Skeletal muscle tissue (tissue), 4 donors: ENCODE measurements around the gene TMIGD1. TPM values are rescaled to one million over a fixed set of nuclear protein-coding genes. Genes with fewer than 3 reads are reported as not detected.

Experiments used
- H3K27ac ChIP-seq: one replicate; pipeline ENCODE4 v1.7.0; 2013; ENCODE audit warnings: mild to moderate bottlenecking, low read depth, low read length, inconsistent platforms
- H3K27me3 ChIP-seq, 3 donors: one replicate each; pipeline ENCODE4 v1.7.0; 2013; ENCODE audit warnings: low read length in 3 of 3; ENCODE audit not compliant: control insufficient read depth in 3 of 3, insufficient read depth in 3 of 3
- H3K36me3 ChIP-seq, 3 donors: one replicate each; pipeline ENCODE4 v1.7.0; 2013; ENCODE audit warnings: low read length in 3 of 3; ENCODE audit not compliant: control insufficient read depth in 3 of 3, insufficient read depth in 3 of 3
- H3K4me1 ChIP-seq, 3 donors: one replicate each; pipeline ENCODE4 v1.7.0; 2013; ENCODE audit warnings: low read length in 3 of 3, mild to moderate bottlenecking in 3 of 3; ENCODE audit not compliant: control insufficient read depth in 3 of 3, insufficient read depth in 3 of 3
- H3K4me3 ChIP-seq, 3 donors: one replicate each; pipeline ENCODE4 v1.7.0; 2013; ENCODE audit warnings: low read length in 3 of 3
- H3K9ac ChIP-seq, 3 donors: one replicate each; pipeline ENCODE4 v1.7.0; 2013; ENCODE audit warnings: low read length in 3 of 3, mild to moderate bottlenecking in 3 of 3, moderate library complexity in 2 of 3, low read depth in 1 of 3
- H3K9me3 ChIP-seq, 3 donors: one replicate each; pipeline ENCODE4 v1.7.0; 2013; ENCODE audit warnings: low read length in 3 of 3; ENCODE audit not compliant: control insufficient read depth in 3 of 3
- total RNA-seq: library from RNA; depleted of rRNA; stranded (reverse); fragments of >200 nt; gene quantifications from one replicate; pipeline ENCODE4 v1.2.3, GENCODE V29; 2014
- donor health status: Osteomylitis.

TMIGD1 gene
- total RNA-seq = not detected

DNA sequence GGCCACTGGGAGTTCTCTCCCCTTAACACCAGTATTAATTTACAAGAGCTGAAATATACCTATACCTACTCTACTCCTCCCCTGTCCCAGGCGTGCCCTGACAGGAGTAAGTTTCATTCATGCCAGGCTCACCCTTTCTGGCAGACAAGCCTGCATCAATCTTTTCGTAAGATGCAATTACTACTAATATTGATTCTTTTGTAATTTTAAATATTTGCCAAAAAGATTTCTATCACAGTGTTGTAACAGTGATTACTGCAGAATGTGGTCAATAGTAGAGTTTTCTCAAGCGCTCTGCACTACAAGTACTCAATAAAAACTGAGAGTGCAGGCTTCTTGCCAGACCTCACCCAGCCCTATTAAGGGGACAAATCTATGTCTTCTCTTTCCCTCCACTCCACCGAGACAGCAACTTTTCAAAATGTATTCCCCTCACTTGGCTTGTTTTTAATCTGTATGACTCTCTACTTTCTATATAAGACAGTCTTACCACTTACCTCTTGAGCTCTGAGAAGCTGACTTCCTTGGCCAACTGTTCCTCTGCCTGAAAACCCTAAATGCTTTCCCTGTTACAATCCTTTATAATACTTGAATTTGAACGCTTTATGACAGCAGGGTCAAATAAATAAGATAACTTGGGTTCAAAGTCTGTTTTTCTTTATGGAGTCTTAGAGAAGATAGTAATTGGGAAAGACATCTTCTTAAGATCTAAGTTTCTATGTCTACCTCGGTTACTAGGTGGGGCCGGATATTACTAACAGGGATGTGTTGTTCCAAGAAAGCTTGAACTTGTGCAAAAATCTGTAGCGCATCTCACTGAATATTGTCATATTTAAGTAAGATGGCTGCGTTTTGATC lies at the start of gene TMIGD1:
Gene TMIGD1, minus strand, starts transcription at position 555 of the 858 bp plus-strand sequence. CDS start 1,924 bp downstream, outside the sequence.
- H3K4me1 ChIP-seq = no peaks in the 10 kb centered on the region
- no peak within 1 kb of the TSS for H3K4me3 ChIP-seq
- no peak within 1 kb of the TSS for H3K9ac ChIP-seq
- peaks cover 0 to 6% (median 5%) of the 10 kb centered on the region in 3 donors for H3K27me3 ChIP-seq
- no peaks in the 10 kb centered on the region for H3K36me3 ChIP-seq
- no peak within 1 kb of the TSS for H3K27ac ChIP-seq
- H3K9me3 ChIP-seq = no peaks in the 10 kb centered on the region

DNA sequence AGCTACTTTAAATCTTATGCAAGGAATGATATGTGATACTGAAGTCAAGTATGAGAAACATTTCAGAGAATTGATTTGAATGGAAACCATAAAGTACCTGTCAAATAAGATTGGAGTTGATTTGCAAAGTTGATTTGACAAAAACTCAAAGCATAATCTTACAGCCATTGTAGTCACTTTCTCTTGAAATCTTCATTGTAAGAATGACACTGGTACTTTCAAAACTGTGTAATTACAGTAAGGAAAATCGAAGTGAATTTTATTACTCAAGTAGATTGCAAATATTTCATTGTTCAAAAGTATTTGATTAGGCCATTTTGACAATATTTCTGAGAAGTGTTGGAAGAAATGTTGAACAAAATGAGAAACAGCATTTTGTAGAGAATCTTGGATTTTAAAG lies 48.5 kb upstream of the TMIGD1 start:
- Histone ChIP-seq H3K4me1 (peaks cover 13 to 23% (median 15%) of the 10 kb centered on the region in 3 donors), H3K27me3 (no peaks in the 10 kb centered on the region), H3K9ac (no peak overlapping the region), H3K4me3 (no peak overlapping the region), H3K27ac (no peak overlapping the region), H3K9me3 (no peaks in the 10 kb centered on the region), H3K36me3 (peaks cover 0 to 11% (median 9%) of the 10 kb centered on the region in 3 donors)

DNA sequence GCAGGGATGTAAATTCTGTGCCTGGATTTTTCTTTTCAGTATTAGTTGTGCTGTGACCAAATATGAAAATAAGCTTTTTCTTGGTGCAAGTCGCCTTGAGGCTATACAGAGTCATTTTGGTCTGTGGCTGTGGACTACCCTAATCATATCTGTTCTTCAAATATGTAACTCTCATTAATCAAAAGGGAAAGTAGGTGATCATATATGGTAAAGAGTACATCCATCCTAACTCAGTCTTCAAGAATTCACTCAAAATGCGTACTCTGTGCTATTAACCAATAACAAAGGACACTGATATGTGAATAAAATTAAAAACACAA lies 47.4 kb upstream of the TMIGD1 start:
- Histone ChIP-seq H3K36me3 (peaks cover 0 to 9% (median 4%) of the 10 kb centered on the region in 3 donors), H3K4me1 (peaks cover 13 to 23% (median 15%) of the 10 kb centered on the region in 3 donors), H3K27me3 (no peaks in the 10 kb centered on the region), H3K9me3 (no peaks in the 10 kb centered on the region), H3K4me3 (peak overlapping the region; percentile 1 to 79 (median 8)), H3K27ac (no peak overlapping the region), H3K9ac (peak overlapping the region in 2 of 3 donors; percentile 15 to 25)

DNA sequence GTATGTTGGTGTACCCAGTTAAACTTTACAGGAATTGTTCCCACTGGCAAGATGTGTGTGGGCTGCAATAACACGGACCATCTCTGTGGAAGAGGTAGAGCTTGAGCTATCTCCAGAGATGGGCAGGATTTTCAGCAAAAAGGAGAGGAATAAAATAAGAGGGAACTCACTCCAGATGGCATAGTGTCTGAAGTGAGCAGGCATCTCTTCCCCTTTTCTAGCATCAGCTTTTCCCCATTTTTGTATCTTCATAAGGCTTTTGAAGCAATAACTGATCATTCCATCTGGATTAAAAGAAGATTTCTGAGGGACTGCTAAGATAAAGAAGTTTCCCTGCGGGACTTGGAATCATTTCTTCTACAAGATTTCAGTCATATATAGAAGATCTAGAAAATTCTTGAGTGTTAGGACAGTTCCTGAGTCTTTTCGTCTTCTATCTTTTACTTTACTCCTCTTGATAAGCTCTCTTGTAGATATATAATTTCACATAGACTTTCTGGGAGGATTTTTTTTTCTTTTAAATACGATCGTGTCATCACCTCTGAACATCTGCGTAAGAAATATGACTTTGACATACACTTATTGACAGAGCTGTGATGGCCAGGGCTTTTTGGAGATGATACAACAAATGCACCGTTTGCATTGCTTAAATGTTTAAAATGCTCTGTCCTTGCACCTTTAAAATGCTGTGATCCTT lies 46.9 kb upstream of the TMIGD1 start:
- H3K27ac ChIP-seq = no peak overlapping the region
- peak overlapping the region; percentile 52 to 87 (median 85) for H3K9ac ChIP-seq
- peaks cover 13 to 23% (median 15%) of the 10 kb centered on the region in 3 donors for H3K4me1 ChIP-seq
- H3K9me3 ChIP-seq = no peaks in the 10 kb centered on the region
- H3K27me3 ChIP-seq = no peaks in the 10 kb centered on the region
- H3K4me3 ChIP-seq = peak overlapping the region; percentile 1 to 79 (median 78)
- peaks cover 0 to 6% (median 0%) of the 10 kb centered on the region in 3 donors for H3K36me3 ChIP-seq

- Histone ChIP-seq H3K4me1 (peaks cover 13 to 23% (median 15%) of the 10 kb centered on the region in 3 donors), H3K27me3 (no peaks in the 10 kb centered on the region)
These were observed 46.1 kb upstream of the TMIGD1 start for GRCh38 chr17:30379903-30380381.

DNA sequence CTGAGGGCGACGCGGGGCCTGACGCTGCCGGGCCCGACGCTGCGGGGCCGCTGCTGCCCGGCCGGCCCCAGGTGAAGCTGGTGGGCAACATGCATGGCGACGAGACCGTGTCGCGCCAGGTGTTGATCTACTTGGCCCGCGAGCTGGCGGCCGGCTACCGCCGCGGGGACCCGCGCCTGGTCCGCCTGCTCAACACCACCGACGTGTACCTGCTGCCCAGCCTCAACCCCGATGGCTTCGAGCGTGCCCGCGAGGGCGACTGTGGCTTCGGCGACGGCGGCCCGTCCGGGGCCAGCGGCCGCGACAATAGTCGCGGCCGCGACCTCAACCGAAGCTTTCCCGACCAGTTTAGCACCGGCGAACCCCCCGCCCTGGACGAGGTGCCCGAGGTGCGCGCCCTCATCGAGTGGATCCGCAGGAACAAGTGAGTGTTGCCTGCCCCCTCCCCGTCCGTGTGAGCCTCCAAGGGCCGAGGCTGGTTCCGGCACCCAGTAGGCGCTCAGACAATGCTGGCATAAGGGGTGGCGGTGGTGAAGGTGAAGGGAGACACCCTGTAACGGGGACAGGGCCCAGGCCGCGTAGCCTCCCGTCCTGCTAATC lies 45.5 kb upstream of the TMIGD1 start:
- Histone ChIP-seq H3K27ac (peak overlapping the region; percentile 82), H3K9me3 (no peaks in the 10 kb centered on the region), H3K9ac (peak overlapping the region; percentile 77 to 87 (median 85)), H3K36me3 (no peaks in the 10 kb centered on the region), H3K4me1 (peaks cover 13 to 23% (median 15%) of the 10 kb centered on the region in 3 donors), H3K4me3 (peak overlapping the region; percentile 78 to 89 (median 79)), H3K27me3 (no peaks in the 10 kb centered on the region)

More at GRCh38 chr17:30379903-30380381, 46.1 kb upstream of the TMIGD1 start:
- no peaks in the 10 kb centered on the region for H3K36me3 ChIP-seq
- peak overlapping the region; percentile 77 to 87 (median 85) for H3K9ac ChIP-seq
- H3K27ac ChIP-seq = peak overlapping the region; percentile 82
- peak overlapping the region; percentile 78 to 89 (median 79) for H3K4me3 ChIP-seq
- H3K9me3 ChIP-seq = no peaks in the 10 kb centered on the region

- H3K27me3 ChIP-seq = peaks cover 0 to 3% (median 0%) of the 10 kb centered on the region in 3 donors
- H3K36me3 ChIP-seq = no peaks in the 10 kb centered on the region
- no peaks in the 10 kb centered on the region for H3K9me3 ChIP-seq
- H3K4me1 ChIP-seq = peaks cover 13 to 23% (median 15%) of the 10 kb centered on the region in 3 donors
- H3K27ac ChIP-seq = peak within 1 kb of the TSS; percentile 82
- peak within 1 kb of the TSS; percentile 78 to 89 (median 79) for H3K4me3 ChIP-seq
- peak within 1 kb of the TSS; percentile 77 to 87 (median 85) for H3K9ac ChIP-seq
These were observed 45.0 kb upstream of the TMIGD1 start, which contains the start of gene CPD for GRCh38 chr17:30378825-30379302. Gene CPD, plus strand, starts transcription at chr17:30378927. Its CDS starts 54 bp downstream, at chr17:30378981.

DNA sequence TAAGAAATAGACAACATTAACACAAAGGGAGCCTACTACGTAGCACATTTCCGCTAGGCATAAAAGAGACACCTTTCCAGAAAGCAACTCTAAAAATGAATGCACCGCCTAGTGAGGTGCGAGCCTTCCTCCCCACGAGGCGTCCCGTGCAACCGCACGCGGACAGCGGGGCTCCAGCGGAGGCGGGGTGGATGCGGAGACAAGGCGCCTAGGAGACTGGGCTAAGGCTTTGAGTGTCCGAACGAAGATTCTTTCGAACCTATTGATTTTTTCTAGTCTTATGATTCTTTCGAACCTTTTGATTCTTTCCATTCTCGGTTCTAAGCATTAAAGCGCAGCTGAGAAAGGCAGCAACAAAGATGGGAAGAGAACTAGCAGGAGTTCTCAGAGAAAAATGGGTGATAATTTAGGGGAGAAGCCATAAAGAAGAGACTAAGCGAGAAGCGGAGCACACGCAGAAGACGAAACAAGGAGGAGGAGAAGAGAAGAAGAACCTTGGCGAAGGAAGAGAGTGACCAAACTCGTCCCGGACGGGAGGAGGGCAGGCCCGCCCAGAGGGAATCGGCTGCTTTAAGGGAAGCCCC lies 44.5 kb upstream of the TMIGD1 start:
- peak overlapping the region; percentile 75 to 89 (median 78) for H3K4me3 ChIP-seq
- no peaks in the 10 kb centered on the region for H3K36me3 ChIP-seq
- H3K4me1 ChIP-seq = peaks cover 13 to 23% (median 15%) of the 10 kb centered on the region in 3 donors
- H3K9ac ChIP-seq = peak overlapping the region; percentile 45 to 85 (median 72)
- H3K27ac ChIP-seq = peak overlapping the region; percentile 82
- H3K9me3 ChIP-seq = no peaks in the 10 kb centered on the region
- H3K27me3 ChIP-seq = peaks cover 0 to 3% (median 0%) of the 10 kb centered on the region in 3 donors

DNA sequence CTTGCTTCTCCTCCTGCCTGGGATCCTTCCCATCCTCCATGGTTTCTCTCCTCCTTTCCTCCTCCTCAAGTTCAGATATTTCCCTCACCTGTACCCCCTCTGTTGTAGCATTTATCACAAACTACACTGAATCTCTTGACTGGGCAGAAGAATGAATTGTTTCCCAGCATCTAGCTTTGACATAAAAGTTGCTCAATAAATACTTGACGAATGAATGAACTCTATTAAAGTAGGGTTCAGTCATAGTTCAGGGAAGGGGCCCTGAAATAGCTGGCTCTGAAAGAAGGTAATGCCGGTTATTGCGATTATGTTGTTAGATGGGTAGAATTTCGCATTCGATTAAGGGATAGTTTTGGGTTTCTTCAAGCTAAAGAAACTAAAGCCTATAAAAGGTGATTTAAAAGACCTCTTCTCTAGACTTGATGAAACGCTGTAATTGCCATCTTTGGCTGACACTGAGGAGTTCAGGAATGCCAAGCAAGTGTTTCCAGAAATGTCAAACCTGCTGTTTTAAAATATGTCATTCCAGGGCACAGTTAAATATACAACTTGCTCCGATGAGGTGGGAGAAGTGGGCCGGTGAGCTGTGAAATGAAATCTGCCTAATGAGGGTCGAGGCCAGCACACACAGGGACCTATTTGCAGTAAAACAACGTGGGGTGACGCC lies 43.9 kb upstream of the TMIGD1 start:
- Histone ChIP-seq H3K27ac (peak overlapping the region; percentile 82), H3K27me3 (peaks cover 0 to 3% (median 0%) of the 10 kb centered on the region in 3 donors), H3K9ac (peak overlapping the region; percentile 45 to 85 (median 72)), H3K9me3 (no peaks in the 10 kb centered on the region), H3K36me3 (no peaks in the 10 kb centered on the region), H3K4me3 (peak overlapping the region; percentile 75 to 89 (median 78)), H3K4me1 (peaks cover 13 to 23% (median 15%) of the 10 kb centered on the region in 3 donors)
